PC-9 (cell line): ENCODE results near the gene DNAJB8. TPM values are rescaled to one million over a fixed set of nuclear protein-coding genes. Genes with fewer than 3 reads are reported as not detected.
A peak's percentile ranks its signal among the peaks of the same experiment; 100 is the strongest.

Source experiments
- BruUV-seq: library from RNA; stranded (reverse); fragments of 400-500 nt; replicated peaks from 2 replicates; lab custom pipeline; 2021; lab: Mats Ljungman, UMichigan
- CTCF ChIA-PET: fragments of 300-600 bp; sonication (Branson Sonifier 250); formaldehyde crosslinking; loops from one replicate; lab custom pipeline; 2022; ENCODE audit warnings: antibody characterized with exemption; lab: Charles Lee
- POLR2A ChIA-PET: fragments of 300-600 bp; sonication (Branson Sonifier 250); formaldehyde crosslinking; loops from one replicate; lab custom pipeline; 2022; ENCODE audit warnings: antibody characterized with exemption; ENCODE audit not compliant: unreplicated experiment; lab: Charles Lee
- DNase-seq, 2 experiments: peaks; one replicate each; pipeline versions ENCODE4 v3.0.0 to v3.0.0-alpha.2; 2015 to 2022; ENCODE audit warnings: mixed read lengths in 1 of 2
- H2AFZ ChIP-seq: fragments of 200-600 bp; sonication (generic); 2 replicates; pipeline ENCODE4 v1.8.1; 2017; ENCODE audit warnings: antibody characterized with exemption
- H3F3A ChIP-seq: fragments of 200-600 bp; sonication (generic); 2 replicates; pipeline ENCODE4 v1.8.1; 2017; ENCODE audit warnings: antibody characterized with exemption, mild to moderate bottlenecking, low read depth; ENCODE audit not compliant: insufficient read depth
- H3K27ac ChIP-seq: fragments of 200-600 bp; sonication (generic); 2 replicates; pipeline ENCODE4 v1.6.1; 2016; ENCODE audit warnings: mixed run types
- H3K27me3 ChIP-seq: fragments of 200-600 bp; sonication (generic); 2 replicates; pipeline ENCODE4 v1.6.1; 2016; ENCODE audit warnings: low read depth, mixed run types; ENCODE audit not compliant: insufficient read depth
- H3K36me3 ChIP-seq: fragments of 200-600 bp; sonication (generic); 2 replicates; pipeline ENCODE4 v1.6.1; 2016; ENCODE audit warnings: low read depth, mixed run types
- H3K4me1 ChIP-seq: fragments of 200-600 bp; sonication (generic); replicated peaks from 2 replicates; pipeline ENCODE4 v1.6.1; 2016; ENCODE audit warnings: mixed run types; ENCODE audit not compliant: insufficient read depth
- H3K4me2 ChIP-seq: fragments of 200-600 bp; sonication (generic); 2 replicates; pipeline ENCODE4 v1.6.1; 2017; ENCODE audit warnings: mixed run types
- H3K4me3 ChIP-seq: fragments of 200-600 bp; sonication (generic); 2 replicates; pipeline ENCODE4 v1.6.1; 2016; ENCODE audit warnings: mixed run types
- H3K79me2 ChIP-seq: fragments of 200-600 bp; sonication (generic); 2 replicates; pipeline ENCODE4 v1.6.1; 2017; ENCODE audit warnings: low read depth, mixed run types
- H3K9me2 ChIP-seq: fragments of 200-600 bp; sonication (generic); 2 replicates; pipeline ENCODE4 v1.8.1; 2017; ENCODE audit warnings: mild to moderate bottlenecking; ENCODE audit not compliant: insufficient read depth
- H3K9me3 ChIP-seq: fragments of 200-600 bp; sonication (generic); 2 replicates; pipeline ENCODE4 v1.8.1; 2016; ENCODE audit warnings: low read depth; ENCODE audit not compliant: insufficient read depth
- H4K20me1 ChIP-seq: fragments of 200-600 bp; sonication (generic); 2 replicates; pipeline ENCODE4 v1.8.1; 2017; ENCODE audit not compliant: insufficient read depth
- EZH2 ChIP-seq: fragments of 200-600 bp; sonication (generic); IDR thresholded peaks from 2 replicates; pipeline ENCODE4 v1.8.0; 2017; ENCODE audit warnings: antibody characterized with exemption, low read depth
- intact Hi-C: fragments of 100-400 bp; cut with micrococcal nuclease; formaldehyde crosslinking; loops from one replicate; pipeline ENCODE4 v1.10.0; 2022; ENCODE audit not compliant: unreplicated experiment
- total RNA-seq: library from RNA; stranded (reverse); gene quantifications from 2 replicates; pipeline ENCODE4 v1.2.3, GENCODE V29; 2021
- TF ChIP-seq, protein P1 (sequence below): fragments of 200-600 bp; sonication (generic); conservative IDR thresholded peaks from 2 replicates; pipeline ENCODE4 v1.6.1; 2017; ENCODE audit warnings: mixed run types, antibody characterized with exemption, mild to moderate bottlenecking, moderate library complexity

DNAJB8 gene
- total RNA-seq, 1 experiment from 2014 or later = not detected

DNA sequence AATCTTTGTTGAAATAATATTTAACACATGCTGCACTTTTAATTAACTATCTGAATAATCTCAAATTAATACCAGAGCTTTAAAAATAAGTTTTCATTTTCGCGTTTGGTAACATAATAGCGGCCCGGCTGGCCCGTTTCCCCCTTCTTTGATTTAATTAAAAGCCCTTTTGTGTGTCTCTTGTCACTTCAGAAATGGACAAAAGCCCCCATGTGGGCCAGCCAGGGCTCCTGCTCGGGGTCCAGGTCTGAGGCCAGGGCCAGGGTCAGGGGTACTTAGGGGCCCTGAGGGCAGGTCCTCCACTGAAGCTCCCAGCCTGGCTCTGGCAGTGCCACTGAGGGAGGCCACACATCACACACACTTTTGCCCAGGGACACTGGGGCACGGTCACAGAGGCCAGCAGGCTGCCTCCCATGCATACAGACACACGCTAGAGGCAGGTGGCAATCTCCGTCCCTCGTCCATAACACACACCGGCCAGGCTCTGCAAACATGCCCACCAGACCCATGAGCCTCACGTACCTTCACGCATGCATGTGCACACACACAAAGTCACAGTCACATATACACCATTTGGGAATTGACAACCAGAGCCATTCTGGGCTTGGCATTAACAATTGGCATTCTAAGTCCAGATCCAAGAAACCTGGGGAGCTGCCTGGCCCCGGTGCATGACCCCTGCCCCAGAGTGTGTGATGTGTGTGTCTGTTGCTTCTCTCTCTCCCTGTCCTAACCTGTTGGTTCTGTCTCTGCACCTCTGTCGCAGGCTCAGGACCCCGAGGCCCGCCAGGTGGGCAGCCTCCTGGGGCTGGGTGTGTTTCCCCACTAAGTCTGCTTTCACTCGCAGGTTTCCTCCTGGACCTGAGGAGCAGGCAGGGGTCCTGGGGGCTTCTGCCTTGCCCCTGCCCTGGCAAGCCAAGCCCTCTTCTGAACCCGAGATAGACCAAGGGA, 38.5 kb downstream of the DNAJB8 start:
- POLR2A ChIA-PET = no interaction called here
- no peaks in the 10 kb centered on the region for H3K27me3 ChIP-seq
- H3K79me2 ChIP-seq = no peaks in the 10 kb centered on the region
- no peaks in the 10 kb centered on the region for H3K9me3 ChIP-seq
- peaks cover 51% of the 10 kb centered on the region for H3K4me1 ChIP-seq
- no peak overlapping the region for H2AFZ ChIP-seq
- no peak for TF ChIP-seq EZH2
- TF ChIP-seq, protein P1, sequence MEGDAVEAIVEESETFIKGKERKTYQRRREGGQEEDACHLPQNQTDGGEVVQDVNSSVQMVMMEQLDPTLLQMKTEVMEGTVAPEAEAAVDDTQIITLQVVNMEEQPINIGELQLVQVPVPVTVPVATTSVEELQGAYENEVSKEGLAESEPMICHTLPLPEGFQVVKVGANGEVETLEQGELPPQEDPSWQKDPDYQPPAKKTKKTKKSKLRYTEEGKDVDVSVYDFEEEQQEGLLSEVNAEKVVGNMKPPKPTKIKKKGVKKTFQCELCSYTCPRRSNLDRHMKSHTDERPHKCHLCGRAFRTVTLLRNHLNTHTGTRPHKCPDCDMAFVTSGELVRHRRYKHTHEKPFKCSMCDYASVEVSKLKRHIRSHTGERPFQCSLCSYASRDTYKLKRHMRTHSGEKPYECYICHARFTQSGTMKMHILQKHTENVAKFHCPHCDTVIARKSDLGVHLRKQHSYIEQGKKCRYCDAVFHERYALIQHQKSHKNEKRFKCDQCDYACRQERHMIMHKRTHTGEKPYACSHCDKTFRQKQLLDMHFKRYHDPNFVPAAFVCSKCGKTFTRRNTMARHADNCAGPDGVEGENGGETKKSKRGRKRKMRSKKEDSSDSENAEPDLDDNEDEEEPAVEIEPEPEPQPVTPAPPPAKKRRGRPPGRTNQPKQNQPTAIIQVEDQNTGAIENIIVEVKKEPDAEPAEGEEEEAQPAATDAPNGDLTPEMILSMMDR = no peak
- H3K4me2 ChIP-seq = no peak overlapping the region
- no TSS peak for BruUV-seq
- DNase-seq = peak in 1 of 2 experiments; percentile 21
- CTCF ChIA-PET = interaction anchor here (0.7 kb wide), 2 partner anchors 44 to 62 kb away, joined by 3 read pairs; no protein-coding TSS in a partner anchor
- intact Hi-C loops = loop anchor here (1.0 to 10.0 kb wide), 2 partner anchors 156 to 333 kb away; no protein-coding TSS in a partner anchor
- no peak overlapping the region for H3K27ac ChIP-seq
- no peak overlapping the region for H3K4me3 ChIP-seq
- no peaks in the 10 kb centered on the region for H4K20me1 ChIP-seq
- no peaks in the 10 kb centered on the region for H3K36me3 ChIP-seq
- H3K9me2 ChIP-seq = no peaks in the 10 kb centered on the region
- peaks cover 21% of the 10 kb centered on the region for H3F3A ChIP-seq

DNA sequence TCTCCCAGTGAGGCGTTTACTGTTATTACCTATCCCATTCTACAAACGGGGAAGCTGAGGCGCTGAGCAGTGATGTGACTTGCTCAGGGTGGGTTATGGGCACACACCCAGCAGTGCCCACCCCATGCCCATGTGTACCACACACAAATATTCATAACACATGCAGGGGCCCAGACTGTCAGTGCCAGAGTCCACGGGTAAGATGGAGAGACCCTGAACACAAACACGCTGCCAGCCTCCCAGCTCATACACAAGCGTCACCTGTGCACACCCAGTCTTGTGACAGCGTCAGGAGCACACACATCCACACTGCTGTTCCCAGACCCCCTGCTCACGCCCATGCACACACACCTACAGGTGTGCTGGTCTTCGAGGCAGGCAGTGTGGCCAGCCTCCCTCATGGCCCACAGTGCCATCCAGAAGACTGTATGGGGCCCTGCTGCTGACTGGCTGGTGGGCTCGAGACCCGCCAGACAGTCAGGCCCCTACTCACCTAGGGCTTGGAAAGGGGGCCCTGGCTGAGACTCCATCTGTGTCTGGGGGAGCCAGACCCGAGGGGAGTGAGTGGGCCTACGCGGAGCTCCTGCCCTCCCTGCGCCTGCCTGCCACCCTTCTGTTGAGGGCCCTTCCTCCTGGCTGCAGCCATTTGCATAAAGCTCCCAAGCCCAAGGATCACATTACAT, 39.4 kb downstream of the DNAJB8 start:
- intact Hi-C loops = loop anchor here (1.0 to 10.0 kb wide), 2 partner anchors 157 to 333 kb away; no protein-coding TSS in a partner anchor
- H3K27ac ChIP-seq = no peak overlapping the region

More for the DNA sequence above, 39.4 kb downstream of the DNAJB8 start:
- Histone ChIP-seq H3F3A (peaks cover 26% of the 10 kb centered on the region), H3K9me3 (no peaks in the 10 kb centered on the region), H3K9me2 (no peaks in the 10 kb centered on the region), H3K79me2 (no peaks in the 10 kb centered on the region), H2AFZ (no peak overlapping the region), H3K36me3 (no peaks in the 10 kb centered on the region), H4K20me1 (no peaks in the 10 kb centered on the region), H3K4me1 (peaks cover 56% of the 10 kb centered on the region), H3K4me2 (no peak overlapping the region), H3K4me3 (no peak overlapping the region), H3K27me3 (no peaks in the 10 kb centered on the region)
- no peak for DNase-seq
- TF ChIP-seq, protein P1 = no peak
- TF ChIP-seq EZH2 = no peak
- CTCF ChIA-PET = interaction anchor here (0.6 to 1.4 kb wide), 5 partner anchors 61 to 181 kb away, joined by 3 to 6 read pairs (median 3); no protein-coding TSS in a partner anchor
- POLR2A ChIA-PET = no interaction called here
- BruUV-seq = no TSS peak
